Keratinocyte (primary cell): Measurements from ENCODE around the gene PHKA2. TPM values are rescaled to one million over a fixed set of nuclear protein-coding genes. Genes with fewer than 3 reads are reported as not detected.

Source experiments
- DNase-seq: peaks from one replicate; pipeline ENCODE4 v3.0.0-alpha.2; 2011; ENCODE audit warnings: low read depth, missing footprints, low spot score
- FAIRE-seq: peaks from 2 replicates; lab custom pipeline; 2011; peaks lifted over from hg19 to GRCh38; lab: Jason Lieb, UNC
- H2AFZ ChIP-seq: 2 replicates; pipeline ENCODE4 v1.6.0; 2012; ENCODE audit warnings: low read length, control low read depth, inconsistent platforms; ENCODE audit not compliant: control insufficient read depth
- H3K27ac ChIP-seq: 2 replicates; pipeline ENCODE4 v1.5.1; 2011; ENCODE audit warnings: low read length; ENCODE audit not compliant: control insufficient read depth, insufficient read depth
- H3K27me3 ChIP-seq: 3 replicates; pipeline ENCODE4 v1.6.0; 2011; ENCODE audit warnings: low read length; ENCODE audit not compliant: control insufficient read depth, insufficient read depth; ENCODE audit errors: extremely low read depth
- H3K36me3 ChIP-seq, 2 experiments: 2 replicates in 1 of 2; 3 replicates in 1 of 2; pipeline ENCODE4 v1.5.1; 2011; ENCODE audit warnings: low read length in 2 of 2, mild to moderate bottlenecking in 1 of 2; ENCODE audit not compliant: control insufficient read depth in 2 of 2, insufficient read depth in 2 of 2; ENCODE audit errors: extremely low read depth in 1 of 2
- H3K4me1 ChIP-seq: 3 replicates; pipeline ENCODE4 v1.5.1; 2011; ENCODE audit warnings: low read length; ENCODE audit not compliant: control insufficient read depth, insufficient read depth; ENCODE audit errors: extremely low read depth
- H3K4me2 ChIP-seq: 3 replicates; pipeline ENCODE4 v1.6.0; 2011; ENCODE audit warnings: low read depth, low read length; ENCODE audit not compliant: control insufficient read depth, insufficient read depth; ENCODE audit errors: extremely low read depth
- H3K4me3 ChIP-seq, 3 experiments: fragments of 200-600 bp in 1 of 3; sonication (generic) in 1 of 3; 2 replicates in 2 of 3; 3 replicates in 1 of 3; pipeline ENCODE4 v1.5.1; 2011 to 2016; ENCODE audit warnings: low read length in 3 of 3, mild to moderate bottlenecking in 3 of 3, control low read depth in 2 of 3, inconsistent platforms in 1 of 3, low read depth in 1 of 3, mixed read lengths in 1 of 3, mixed run types in 1 of 3, moderate library complexity in 1 of 3; ENCODE audit not compliant: control insufficient read depth in 2 of 3, insufficient read depth in 2 of 3; ENCODE audit errors: extremely low read depth in 1 of 3
- H3K79me2 ChIP-seq: 2 replicates; pipeline ENCODE4 v1.6.0; 2012; ENCODE audit warnings: low read length; ENCODE audit not compliant: control insufficient read depth, insufficient read depth
- H3K9ac ChIP-seq: 3 replicates; pipeline ENCODE4 v1.6.0; 2011; ENCODE audit warnings: low read length; ENCODE audit not compliant: control insufficient read depth, insufficient read depth; ENCODE audit errors: extremely low read depth
- H3K9me1 ChIP-seq: 3 replicates; pipeline ENCODE4 v1.6.0; 2011; ENCODE audit warnings: low read length; ENCODE audit not compliant: control insufficient read depth, insufficient read depth; ENCODE audit errors: extremely low read depth
- H3K9me3 ChIP-seq: 2 replicates; pipeline ENCODE4 v1.5.1; 2012; ENCODE audit warnings: low read depth, low read length; ENCODE audit not compliant: control insufficient read depth
- H4K20me1 ChIP-seq: 3 replicates; pipeline ENCODE4 v1.6.0; 2011; ENCODE audit warnings: low read length; ENCODE audit not compliant: control insufficient read depth, insufficient read depth; ENCODE audit errors: extremely low read depth
- CTCF ChIP-seq, 3 experiments: IDR thresholded peaks in 1 of 3; conservative IDR thresholded peaks in 1 of 3; optimal IDR thresholded peaks in 1 of 3; 2 replicates in 2 of 3; 3 replicates in 1 of 3; pipeline versions ENCODE3 to v1.5.1; 2011; ENCODE audit warnings: low read length in 3 of 3, mild to moderate bottlenecking in 3 of 3, moderate library complexity in 2 of 3, control low read depth in 1 of 3, inconsistent platforms in 1 of 3; ENCODE audit not compliant: insufficient read depth in 2 of 3; ENCODE audit errors: extremely low read depth in 1 of 3
- EZH2 ChIP-seq: IDR thresholded peaks from one replicate; pipeline ENCODE4 v1.6.1; 2012; ENCODE audit warnings: inconsistent platforms, mild to moderate bottlenecking, low read length, moderate library complexity
- dilution Hi-C: fragments of 300-500 bp; cut with MboI; formaldehyde crosslinking; loops from one replicate; pipeline ENCODE4 v1.7.0; 2020; ENCODE audit warnings: low sequenced_read_pairs; ENCODE audit not compliant: extremely low pct_ligation_motif_present
- polyA plus RNA-seq, 5 experiments: library from polyadenylated mRNA; depleted of rRNA in 3 of 5; stranded (reverse) in 3 of 5; stranded (forward) in 1 of 5; unstranded in 1 of 5; fragments of >200 nt; gene quantifications; 1 replicate in 1 of 5; 2 replicates in 3 of 5; 3 replicates in 1 of 5; pipeline versions ENCODE4 v1.2.1 to v1.2.3, GENCODE V29; 2011 to 2012; ENCODE audit warnings: missing spikeins in 2 of 5, low read depth in 1 of 5, low replicate concordance in 1 of 5

Gene PHKA2
- polyA plus RNA-seq, 1 donor (not counting 4 experiments of a cell fraction or from before 2014, with no cell fraction given), result 14.1 TPM

- Histone ChIP-seq H3K9ac (no peak overlapping the region), H3K27ac (no peak overlapping the region), H2AFZ (no peak overlapping the region), H3K27me3 (no peaks in the 10 kb centered on the region), H4K20me1 (no peaks in the 10 kb centered on the region), H3K9me3 (no peaks in the 10 kb centered on the region), H3K4me1 (peaks cover 18% of the 10 kb centered on the region), H3K4me3 (no peak overlapping the region), H3K4me2 (no peak overlapping the region), H3K9me1 (no peaks in the 10 kb centered on the region), H3K79me2 (no peaks in the 10 kb centered on the region), H3K36me3 (no peaks in the 10 kb centered on the region)
- no peak for DNase-seq
- TF ChIP-seq CTCF (optimal IDR thresholded peaks at IDR 0.05 in 1 of 3, IDR thresholded peaks at IDR 0.05 in 1 of 3, conservative IDR thresholded peaks at IDR 0.05 in 1 of 3; ENCODE audit: extremely low read depth in 1 of 3, insufficient read depth in 2 of 3, low read length in 3 of 3) (no peak), EZH2 (no peak)
- dilution Hi-C loops, result no loop called here
- no peak for FAIRE-seq
Observed at GRCh38 chrX:18884916-18885315, 99.0 kb downstream of the PHKA2 start.

GRCh38 chrX:18883961-18884765, 99.8 kb downstream of the PHKA2 start:
- H3K79me2 ChIP-seq, result no peaks in the 10 kb centered on the region
- H3K9me1 ChIP-seq, result no peaks in the 10 kb centered on the region
- H3K9ac ChIP-seq, result no peak overlapping the region
- no peak overlapping the region for H3K27ac ChIP-seq
- dilution Hi-C loops, result no loop called here
- no peaks in the 10 kb centered on the region for H3K27me3 ChIP-seq
- peaks cover 18% of the 10 kb centered on the region for H3K4me1 ChIP-seq
- H3K4me2 ChIP-seq, result no peak overlapping the region
- no peak overlapping the region for H3K4me3 ChIP-seq
- H3K36me3 ChIP-seq, result no peaks in the 10 kb centered on the region
- H2AFZ ChIP-seq, result no peak overlapping the region
- DNase-seq (no peak), FAIRE-seq (no peak)
- TF ChIP-seq EZH2, result no peak
- TF ChIP-seq CTCF (optimal IDR thresholded peaks at IDR 0.05 in 1 of 3, IDR thresholded peaks at IDR 0.05 in 1 of 3, conservative IDR thresholded peaks at IDR 0.05 in 1 of 3; ENCODE audit: extremely low read depth in 1 of 3, insufficient read depth in 2 of 3, low read length in 3 of 3), result peak in 1 of 3 experiments; percentile 10
- no peaks in the 10 kb centered on the region for H3K9me3 ChIP-seq
- no peaks in the 10 kb centered on the region for H4K20me1 ChIP-seq
